Gastroesophageal sphincter (tissue), 4 donors: Measurements from ENCODE around the gene CBLN3. TPM values are rescaled to one million over a fixed set of nuclear protein-coding genes. Genes with fewer than 3 reads are reported as not detected.

Experiments
- ATAC-seq: fragments of 150-250 bp; one replicate; pipeline ENCODE4 v1.9.1; 2016; ENCODE audit warnings: mild to moderate bottlenecking, moderate library complexity
- H3K27ac ChIP-seq, 4 donors: fragments of 200-600 bp; sonication (generic) in 3 of 4; 1 replicate in 3 of 4; 2 replicates in 1 of 4; pipeline ENCODE4 v1.5.1; 2016 to 2019
- H3K27me3 ChIP-seq: fragments of 200-600 bp; sonication (generic); one replicate; pipeline ENCODE4 v1.5.1; 2019
- H3K36me3 ChIP-seq, 2 donors: fragments of 200-600 bp; sonication (generic); one replicate each; pipeline ENCODE4 v1.5.1; 2019; ENCODE audit warnings: control low read depth in 1 of 2
- H3K4me1 ChIP-seq, 3 donors: fragments of 200-600 bp; sonication (generic); 1 replicate in 2 of 3; 2 replicates in 1 of 3; pipeline ENCODE4 v1.5.1; 2016 to 2019; ENCODE audit warnings: control low read depth in 2 of 3
- H3K4me3 ChIP-seq, 2 donors: fragments of 200-600 bp; sonication (generic); one replicate each; pipeline ENCODE4 v1.5.1; 2019; ENCODE audit warnings: mild to moderate bottlenecking in 1 of 2, moderate library complexity in 1 of 2
- H3K9me3 ChIP-seq, 3 donors: fragments of 200-600 bp; sonication (generic); one replicate each; pipeline ENCODE4 v1.5.1; 2017 to 2019; ENCODE audit warnings: control low read depth in 2 of 3
- CTCF ChIP-seq, 4 experiments: fragments of 200-600 bp in 2 of 4; fragments of 450-650 bp in 2 of 4; sonication (generic) in 1 of 4; IDR thresholded peaks; one replicate each; pipeline ENCODE4 v1.5.1; 2017 to 2019; ENCODE audit warnings: antibody characterized with exemption in 4 of 4, mild to moderate bottlenecking in 2 of 4, moderate library complexity in 2 of 4
- EP300 ChIP-seq: sonication (generic); formaldehyde crosslinking; IDR thresholded peaks from one replicate; pipeline ENCODE4 v1.6.1; 2017; ENCODE audit warnings: antibody characterized with exemption, mild to moderate bottlenecking
- POLR2A ChIP-seq, 2 donors: fragments of 450-650 bp; IDR thresholded peaks; one replicate each; pipeline ENCODE4 v1.6.1; 2017; ENCODE audit warnings: antibody characterized with exemption in 2 of 2, mild to moderate bottlenecking in 2 of 2, moderate library complexity in 1 of 2
- POLR2AphosphoS5 ChIP-seq: sonication (generic); formaldehyde crosslinking; IDR thresholded peaks from one replicate; pipeline ENCODE4 v1.6.1; 2017; ENCODE audit warnings: antibody characterized with exemption
- WGBS, 2 donors: methylation state at CpG; one replicate each; pipeline ENCODE4 v1.1.5; 2018; ENCODE audit warnings: low coverage in 1 of 2; 5-methylcytosine and 5-hydroxymethylcytosine counted together
- total RNA-seq, 4 donors: library from RNA; depleted of rRNA; stranded (reverse); fragments of >200 nt; gene quantifications; one replicate each; pipeline ENCODE4 v1.1.0, GENCODE V29; 2016

The CBLN3 gene
- total RNA-seq, 4 donors from 2014 or later, result 0.49 to 2.8 (median 2.1) TPM

DNA sequence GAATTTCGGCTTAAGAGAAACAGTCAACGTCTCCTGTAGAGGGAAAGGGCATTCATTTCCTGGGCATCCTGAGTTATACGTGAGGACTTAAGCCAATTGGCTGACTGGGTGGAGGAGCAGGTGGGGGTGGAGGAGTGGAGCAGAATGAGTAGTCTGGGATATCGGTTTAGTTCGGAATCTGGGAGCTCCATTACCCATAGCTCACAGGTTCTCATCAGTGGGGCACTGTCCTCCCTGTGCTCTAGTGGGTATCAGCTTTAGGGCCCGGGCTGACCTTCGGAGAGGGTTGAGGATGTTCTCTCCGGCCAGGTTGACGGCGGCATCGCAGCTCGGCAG lies 12.4 kb upstream of the CBLN3 start:
- Histone ChIP-seq H3K27me3 (no peaks in the 10 kb centered on the region), H3K36me3 (peaks cover 0 to 45% of the 10 kb centered on the region in 2 donors), H3K27ac (peak overlapping the region; percentile 94 to 100 (median 99)), H3K4me1 (peaks cover 5 to 56% (median 15%) of the 10 kb centered on the region in 3 donors), H3K9me3 (no peaks in the 10 kb centered on the region), H3K4me3 (peak overlapping the region; percentile 60 to 76)
- TF ChIP-seq POLR2A (IDR thresholded peaks at IDR 0.05) (no peak), CTCF (IDR thresholded peaks at IDR 0.05) (no peak), EP300 (no peak), POLR2AphosphoS5 (no peak)
- WGBS, 2 donors, result 0% methylated on average over 4 of the region's 12 CpGs
- no peak for ATAC-seq

- TF ChIP-seq EP300 (no peak), POLR2A (IDR thresholded peaks at IDR 0.05) (no peak), CTCF (IDR thresholded peaks at IDR 0.05) (no peak)
- Histone ChIP-seq H3K4me3 (peak overlapping the region; percentile 60 to 76), H3K4me1 (peaks cover 5 to 60% (median 15%) of the 10 kb centered on the region in 3 donors), H3K36me3 (peaks cover 0 to 47% of the 10 kb centered on the region in 2 donors), H3K27me3 (no peaks in the 10 kb centered on the region), H3K27ac (peak overlapping the region; percentile 94 to 100 (median 99)), H3K9me3 (no peaks in the 10 kb centered on the region)
- ATAC-seq, result no peak
- 37 to 48% methylated on average over 5 of the region's 5 CpGs for WGBS, 2 donors
Measured at GRCh38 chr14:24441485-24441884, 12.0 kb upstream of the CBLN3 start.

GRCh38 chr14:24440606-24441399 lies 11.3 kb upstream of the CBLN3 start:
- peak overlapping the region in 3 of 4 donors; percentile 99 to 100 (median 99) for H3K27ac ChIP-seq
- peaks cover 0 to 54% of the 10 kb centered on the region in 2 donors for H3K36me3 ChIP-seq
- H3K27me3 ChIP-seq, result no peaks in the 10 kb centered on the region
- no peaks in the 10 kb centered on the region for H3K9me3 ChIP-seq
- WGBS, 2 donors, result 60 to 85% methylated on average over 1 to 4 of the region's 8 CpGs
- TF ChIP-seq POLR2A (IDR thresholded peaks at IDR 0.05), result no peak
- no peak for TF ChIP-seq CTCF (IDR thresholded peaks at IDR 0.05)
- TF ChIP-seq EP300, result no peak
- TF ChIP-seq POLR2AphosphoS5, result no peak
- H3K4me1 ChIP-seq, result peaks cover 5 to 67% (median 15%) of the 10 kb centered on the region in 3 donors
- H3K4me3 ChIP-seq, result no peak overlapping the region
- no peak for ATAC-seq

DNA sequence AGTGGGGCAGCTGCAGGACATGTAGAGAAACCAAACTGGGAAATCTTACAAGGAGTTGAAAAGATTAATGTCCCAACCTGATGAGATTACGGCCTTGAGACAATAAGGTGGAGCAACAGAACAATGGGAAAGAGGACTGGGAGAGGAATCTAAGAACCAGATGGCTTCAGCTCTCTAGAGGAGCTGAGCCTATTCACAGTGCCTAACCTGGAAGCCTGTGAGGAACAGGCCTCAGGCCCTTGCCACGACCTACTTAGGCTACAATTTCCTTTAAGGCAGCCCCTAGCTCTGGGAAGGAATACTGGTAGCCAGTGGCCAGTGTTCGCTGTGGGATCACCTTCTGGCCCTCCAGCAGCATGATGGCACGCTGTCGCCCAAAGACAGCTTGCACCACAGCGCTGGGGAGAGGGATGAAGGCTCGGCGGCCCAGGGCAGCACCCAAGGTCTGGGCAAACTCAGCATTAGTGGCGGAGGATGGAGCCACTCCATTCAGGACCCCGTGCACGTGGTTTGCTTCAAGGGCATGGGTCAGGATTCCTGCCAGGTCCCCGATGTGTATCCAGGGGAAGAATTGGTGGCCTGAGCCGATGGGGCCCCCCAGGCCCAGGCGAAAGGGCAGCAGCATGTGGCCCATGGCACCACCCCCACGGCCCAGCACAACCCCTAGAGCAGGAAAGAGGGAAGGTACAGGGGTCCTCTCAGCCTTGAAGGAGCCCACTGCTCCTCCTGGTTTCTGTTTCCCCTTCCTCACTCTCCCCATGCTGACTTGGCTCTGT lies 10.6 kb upstream of the CBLN3 start:
- no peak for ATAC-seq
- TF ChIP-seq EP300 (no peak), POLR2A (IDR thresholded peaks at IDR 0.05) (peak in 1 of 2 donors; percentile 5), CTCF (IDR thresholded peaks at IDR 0.05) (no peak), POLR2AphosphoS5 (peak; percentile 35)
- H3K36me3 ChIP-seq, result peaks cover 0 to 61% of the 10 kb centered on the region in 2 donors
- 23 to 70% methylated on average over 3 to 5 of the region's 15 CpGs for WGBS, 2 donors
- peaks cover 5 to 72% (median 15%) of the 10 kb centered on the region in 3 donors for H3K4me1 ChIP-seq
- H3K9me3 ChIP-seq, result no peaks in the 10 kb centered on the region
- H3K27ac ChIP-seq, result peak overlapping the region in 3 of 4 donors; percentile 49 to 99 (median 99)
- no peak overlapping the region for H3K4me3 ChIP-seq
- H3K27me3 ChIP-seq, result no peaks in the 10 kb centered on the region
